ENCODE results near the gene SFMBT2.
"Not testable (repeated sequence)": the region's sequence is repeated elsewhere in the genome, so short reads cannot be mapped to it uniquely, and the experiment has no call there.

Gene SFMBT2

GRCh38 chr10:7320072-7320471, 90.8 kb downstream of the SFMBT2 start:
- DNase-seq: no peak

DNA sequence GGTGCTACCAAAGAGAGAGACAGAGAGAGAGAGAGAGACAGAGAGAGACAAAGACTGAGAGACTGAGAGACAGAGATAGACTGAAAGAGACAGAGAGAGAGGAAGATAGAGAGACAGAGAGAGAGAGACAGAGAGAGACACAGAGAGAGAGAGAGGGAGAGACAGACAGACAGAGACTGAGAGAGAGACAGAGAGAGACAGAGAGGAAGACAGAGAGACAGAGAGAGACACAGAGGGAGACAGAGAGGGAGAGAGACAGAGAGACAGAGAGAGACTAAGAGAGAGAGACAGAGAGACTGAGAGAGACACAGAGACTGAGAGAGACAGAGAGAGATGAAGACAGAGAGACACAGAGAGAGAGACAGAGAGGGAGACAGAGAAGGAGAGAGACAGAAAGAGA, 91.2 kb downstream of the SFMBT2 start:
- no peak for DNase-seq

DNA sequence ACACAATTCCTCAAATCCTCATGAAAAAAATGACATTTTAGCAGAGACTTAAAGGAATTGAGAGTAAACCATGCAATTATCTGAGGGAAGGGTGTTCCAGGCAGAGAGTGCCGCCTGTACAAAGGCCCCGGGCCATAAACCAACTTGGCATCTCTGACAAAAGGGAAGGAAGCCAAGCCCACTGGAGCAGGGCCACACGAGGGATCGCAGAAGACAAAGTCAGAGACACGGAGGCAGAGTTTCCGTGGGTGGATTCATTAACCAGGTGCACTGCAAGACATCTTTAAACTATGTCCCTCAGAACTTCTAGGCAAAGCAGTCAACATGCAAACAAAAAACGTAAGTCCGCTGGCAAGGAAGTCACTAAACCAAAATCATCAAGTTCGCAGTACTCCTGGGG, 92.0 kb downstream of the SFMBT2 start:
- DNase-seq: no peak

- DNase-seq: no peak
Measured at GRCh38 chr10:7317786-7318446, 92.9 kb downstream of the SFMBT2 start.

- no peak for DNase-seq
Measured at GRCh38 chr10:7316839-7317238, 94.0 kb downstream of the SFMBT2 start.

DNA sequence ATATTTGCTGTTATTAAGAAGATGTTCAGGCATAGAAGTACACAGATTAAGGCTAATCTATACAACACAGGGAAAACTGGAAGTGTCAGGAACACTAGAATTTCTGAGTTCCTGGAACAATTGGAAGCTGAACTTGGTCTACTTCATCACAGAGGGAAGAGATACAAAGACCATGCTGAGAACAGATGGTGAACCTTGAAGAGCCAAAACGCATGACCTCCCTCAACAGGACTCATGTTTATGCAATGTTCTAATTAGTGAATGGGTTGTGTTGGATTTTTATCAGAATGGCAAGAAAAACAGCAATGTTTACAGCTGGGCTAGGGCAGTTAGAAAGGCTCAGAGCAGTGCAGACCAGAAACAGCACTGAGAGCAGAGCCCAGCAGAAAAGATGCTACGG, 94.9 kb downstream of the SFMBT2 start:
- no peak for DNase-seq

DNA sequence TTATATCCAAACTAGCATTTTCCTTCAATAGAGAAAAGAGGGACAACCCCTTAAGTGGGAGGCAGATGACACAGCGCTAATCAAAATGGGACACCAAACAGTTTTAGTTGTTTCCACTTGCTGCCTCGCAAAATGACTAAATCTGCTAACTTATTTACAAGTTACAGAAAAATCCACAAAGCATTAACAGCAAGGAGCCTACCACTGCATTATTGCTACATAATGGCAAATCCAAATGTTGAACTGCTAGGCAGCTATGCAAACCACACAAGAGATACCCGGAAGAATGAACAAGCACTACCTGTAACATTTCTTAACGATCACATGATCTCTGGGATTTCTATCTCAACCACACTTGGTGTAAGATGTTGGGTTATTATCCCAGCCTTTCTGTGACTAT, 96.7 kb downstream of the SFMBT2 start:
- no peak for DNase-seq

- no peak for DNase-seq
Measured at GRCh38 chr10:7312488-7312857, 98.4 kb downstream of the SFMBT2 start.

- DNase-seq: not testable (repeated sequence)
Measured at GRCh38 chr10:7311850-7312487, 98.9 kb downstream of the SFMBT2 start.

DNA sequence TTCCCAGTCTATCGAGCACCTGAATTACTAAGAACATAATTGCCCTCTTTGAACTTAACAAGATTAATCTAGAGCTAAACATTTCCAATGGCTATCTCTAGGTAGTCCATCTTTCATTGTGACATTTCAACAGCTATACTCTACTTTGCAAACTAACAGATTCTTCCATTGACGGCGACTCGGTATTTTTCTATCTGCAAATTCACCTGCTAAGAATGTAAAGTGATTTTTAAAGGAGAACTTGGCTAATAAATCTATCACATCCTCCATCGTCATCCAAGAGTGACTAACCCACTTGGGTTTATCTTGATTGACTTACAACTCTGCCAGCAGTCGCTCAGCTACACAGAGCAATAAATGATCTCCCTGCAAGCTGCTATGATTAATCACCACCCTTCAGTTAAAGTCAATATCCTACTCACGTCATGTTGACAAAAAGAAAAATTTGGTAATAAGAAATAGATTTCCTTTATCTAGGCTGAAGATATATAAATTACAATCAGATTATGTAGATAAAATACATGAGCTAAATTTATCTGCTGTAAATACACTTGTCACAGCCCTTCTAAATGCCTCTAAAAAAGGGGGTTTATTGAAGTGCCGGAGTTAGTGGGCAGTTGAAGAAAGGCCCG, 99.5 kb downstream of the SFMBT2 start:
- no peak for DNase-seq

- DNase-seq: no peak
Measured at GRCh38 chr10:7310076-7310475, 100.8 kb downstream of the SFMBT2 start.

DNA sequence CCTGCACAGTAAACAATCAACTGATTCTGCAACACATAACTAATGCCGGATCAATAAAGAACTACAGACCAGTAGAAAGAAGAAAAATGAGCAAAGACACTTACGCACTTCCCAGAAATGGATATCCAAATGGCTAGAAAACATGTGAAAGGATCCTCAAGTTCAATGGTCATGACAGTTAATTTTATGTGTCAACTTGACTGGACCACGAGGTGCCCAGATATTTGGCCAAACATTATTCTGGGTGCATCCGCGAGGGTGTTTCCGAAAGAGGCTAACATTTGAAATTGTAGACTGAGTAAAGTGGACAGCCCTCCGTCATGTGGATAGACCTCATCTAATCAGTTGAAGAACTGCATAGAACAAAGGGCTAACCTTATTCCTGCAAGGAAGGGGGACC, 102.0 kb downstream of the SFMBT2 start:
- no peak for DNase-seq

GRCh38 chr10:7306616-7307015, 104.2 kb downstream of the SFMBT2 start:
- DNase-seq: no peak

DNA sequence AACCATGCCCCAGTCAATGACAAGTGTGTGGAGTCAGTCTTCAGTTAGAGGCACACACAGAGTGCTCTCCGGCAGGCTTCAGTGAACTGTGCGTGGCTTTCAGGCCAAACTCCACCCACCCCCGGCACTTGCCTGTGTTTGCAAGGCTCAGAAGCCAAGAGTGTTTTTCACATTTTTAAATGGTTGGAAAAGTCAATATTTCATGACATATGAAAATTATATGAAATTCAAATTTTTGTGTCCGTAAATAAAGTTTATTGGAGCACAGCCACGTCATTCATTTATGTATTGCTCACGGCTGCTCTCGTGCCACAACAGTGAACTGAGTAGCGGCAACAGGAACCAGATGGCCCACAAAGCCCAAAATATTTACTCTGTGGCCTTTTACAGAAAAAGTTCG, 104.7 kb downstream of the SFMBT2 start:
- no peak for DNase-seq

- DNase-seq: no peak
Measured at GRCh38 chr10:7305053-7305452, 105.8 kb downstream of the SFMBT2 start.

GRCh38 chr10:7304110-7304509, 106.7 kb downstream of the SFMBT2 start:
- no peak for DNase-seq

DNA sequence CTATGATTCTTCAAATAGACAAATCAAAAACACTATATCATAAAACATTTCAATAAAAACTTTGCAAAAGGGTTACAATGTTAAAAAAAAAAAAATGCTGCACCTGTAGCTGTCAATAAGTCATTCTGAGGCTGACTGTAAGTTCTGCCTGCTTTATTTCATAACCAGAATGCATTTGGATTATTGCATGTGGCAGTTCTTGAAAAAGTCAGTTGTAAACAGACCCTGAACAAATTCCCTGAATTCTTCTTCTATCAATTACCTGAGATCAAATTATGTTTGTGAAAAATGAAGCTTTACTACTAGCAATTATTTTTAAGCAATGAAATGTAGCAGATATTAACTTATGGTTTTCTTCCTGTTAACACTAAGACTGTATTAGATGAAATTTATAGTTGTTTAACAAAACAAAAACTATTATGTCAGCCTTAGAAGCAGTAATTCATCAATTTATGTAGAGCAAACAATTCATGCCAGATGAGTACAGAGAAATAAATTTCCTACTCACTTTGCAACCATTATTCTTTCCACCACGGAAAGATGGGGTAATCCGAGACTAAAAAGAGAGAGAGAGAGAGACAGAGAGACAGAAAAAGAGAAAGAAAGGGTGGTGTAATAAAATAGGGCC, 107.8 kb downstream of the SFMBT2 start:
- DNase-seq: no peak

GRCh38 chr10:7302392-7302906, 108.4 kb downstream of the SFMBT2 start:
- peak; percentile 25 for DNase-seq

GRCh38 chr10:7301006-7301778, 109.6 kb downstream of the SFMBT2 start:
- peak; percentile 52 for DNase-seq

DNA sequence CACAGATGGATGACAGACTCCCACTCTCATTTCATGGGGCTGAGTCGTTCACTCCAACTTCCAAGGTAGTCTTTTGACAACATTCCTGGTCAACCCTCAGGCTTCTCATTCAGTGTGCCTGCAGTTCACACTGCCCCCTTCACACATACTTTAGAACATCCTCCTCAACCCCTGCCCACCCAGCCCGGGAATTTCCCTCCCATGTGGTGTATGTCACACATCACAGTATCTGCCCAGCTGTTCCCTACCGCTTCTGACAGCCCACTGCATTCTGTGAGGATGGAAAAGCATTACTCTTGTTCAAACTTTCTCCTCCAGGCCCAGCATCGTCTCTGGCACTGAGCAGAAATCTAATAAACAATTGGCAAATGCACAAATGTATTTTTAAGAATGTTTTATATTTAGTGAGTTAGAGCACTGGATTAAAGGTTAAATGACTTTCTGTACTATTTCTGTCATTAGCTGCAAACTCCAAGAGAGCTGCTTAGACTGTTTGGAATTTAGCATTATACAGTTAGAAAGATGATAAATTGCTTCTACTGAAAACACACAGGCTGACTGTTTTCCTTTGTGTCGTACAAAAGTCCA, 110.4 kb downstream of the SFMBT2 start:
- DNase-seq: peak; percentile 60

DNA sequence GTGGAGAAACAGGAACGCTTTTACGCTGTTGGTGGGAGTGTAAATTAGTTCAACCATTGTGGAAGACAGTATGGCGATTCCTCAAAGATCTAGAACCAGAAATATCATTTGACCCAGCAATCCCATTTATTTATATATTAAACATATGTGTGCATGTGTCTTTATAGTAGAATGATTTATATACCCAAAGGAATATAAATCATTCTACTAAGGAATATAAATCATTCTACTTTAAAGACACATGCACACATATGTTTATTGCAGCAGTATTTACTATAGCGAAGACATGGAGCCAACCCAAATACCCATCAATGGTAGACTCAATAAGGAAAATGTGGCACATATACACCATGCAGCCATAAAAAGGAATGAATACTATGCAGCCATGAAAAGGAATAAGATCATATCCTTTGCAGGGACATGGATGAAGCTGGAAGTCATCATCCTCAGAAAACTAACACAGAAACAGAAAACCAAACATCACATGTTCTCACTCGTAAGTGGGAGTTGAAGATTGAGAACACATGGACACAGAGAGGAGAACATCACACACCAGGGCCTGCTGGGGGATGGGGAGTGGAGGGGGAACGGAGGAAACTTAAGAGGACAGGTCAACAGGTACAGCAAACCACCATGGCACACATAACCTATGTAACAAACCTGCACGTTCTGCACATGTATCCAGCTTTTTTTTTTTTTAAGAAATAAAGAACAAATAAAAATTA, 111.1 kb downstream of the SFMBT2 start:
- peak; percentile 17 for DNase-seq

Data from right kidney (tissue), 1 donor.